Stimulated activated CD4-positive, alpha-beta T cell treated with anti-CD3 and anti-CD28 coated beads, TNF-alpha, amount 100 ng/mL, for 4 hours (primary cell): ENCODE measurements around the gene ANKLE1.

ENCODE experiments used
- DNase-seq, 3 experiments: peaks; one replicate each; pipeline ENCODE4 v3.0.0-alpha.2; 2020; ENCODE audit warnings: low read depth in 3 of 3

The ANKLE1 gene

DNA sequence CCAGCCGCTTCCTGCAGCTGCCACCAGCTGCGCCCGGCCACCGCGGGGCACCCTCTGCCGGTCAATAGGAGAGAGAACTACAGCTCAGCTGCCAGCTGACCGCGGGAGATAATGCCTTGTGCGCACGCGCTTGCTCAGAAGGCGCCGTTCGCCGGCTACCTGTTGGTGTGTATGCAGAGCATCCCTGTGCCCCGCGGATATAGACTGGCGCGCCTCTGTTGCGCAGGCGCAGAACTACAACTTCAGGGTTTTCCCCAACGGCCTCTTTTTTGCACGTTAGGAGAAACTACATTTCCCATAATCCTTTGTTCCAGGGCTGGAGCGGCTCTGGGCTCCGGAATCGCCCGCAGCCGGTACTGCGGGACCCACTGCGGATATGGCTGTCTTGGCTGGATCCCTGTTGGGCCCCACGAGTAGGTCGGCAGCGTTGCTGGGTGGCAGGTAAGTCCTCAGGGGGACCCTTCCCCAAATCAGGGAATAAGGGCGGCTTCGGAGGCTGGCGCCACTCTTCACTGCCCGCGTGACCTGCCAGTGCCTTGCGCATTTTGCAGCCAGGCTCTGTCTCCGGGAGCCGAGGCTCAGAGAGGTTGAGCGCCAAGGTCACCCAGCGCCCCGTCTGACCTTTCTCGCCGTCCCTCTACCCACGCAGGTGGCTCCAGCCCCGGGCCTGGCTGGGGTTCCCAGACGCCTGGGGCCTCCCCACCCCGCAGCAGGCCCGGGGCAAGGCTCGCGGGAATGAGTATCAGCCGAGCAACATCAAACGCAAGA is 24.0 kb downstream of the ANKLE1 start, which contains the start of gene MRPL34:
MRPL34 (plus strand) TSS at position 356 of the 768 bp plus-strand sequence; CDS start at position 377, 21 bp downstream.
- peak; percentile 71 to 86 (median 84) for DNase-seq

DNA sequence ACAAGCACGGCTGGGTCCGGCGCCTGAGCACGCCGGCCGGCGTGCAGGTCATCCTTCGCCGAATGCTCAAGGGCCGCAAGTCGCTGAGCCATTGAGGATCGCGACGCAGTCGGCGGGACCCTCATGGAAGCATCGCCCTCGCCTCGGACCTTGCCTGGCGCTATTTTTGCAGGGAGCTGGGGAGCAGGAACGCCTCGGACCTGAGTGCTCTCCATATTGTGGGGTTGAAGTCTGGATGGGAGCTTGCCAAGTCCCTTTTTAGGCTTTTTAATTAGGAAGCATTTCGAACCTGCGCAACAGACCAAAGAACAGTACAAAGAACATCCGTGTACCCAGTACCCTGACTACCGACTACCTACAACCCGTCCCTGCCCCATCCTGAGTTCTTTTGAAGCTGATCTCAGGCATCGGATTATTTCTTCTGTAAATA is 24.6 kb downstream of the ANKLE1 start:
- no peak for DNase-seq

DNA sequence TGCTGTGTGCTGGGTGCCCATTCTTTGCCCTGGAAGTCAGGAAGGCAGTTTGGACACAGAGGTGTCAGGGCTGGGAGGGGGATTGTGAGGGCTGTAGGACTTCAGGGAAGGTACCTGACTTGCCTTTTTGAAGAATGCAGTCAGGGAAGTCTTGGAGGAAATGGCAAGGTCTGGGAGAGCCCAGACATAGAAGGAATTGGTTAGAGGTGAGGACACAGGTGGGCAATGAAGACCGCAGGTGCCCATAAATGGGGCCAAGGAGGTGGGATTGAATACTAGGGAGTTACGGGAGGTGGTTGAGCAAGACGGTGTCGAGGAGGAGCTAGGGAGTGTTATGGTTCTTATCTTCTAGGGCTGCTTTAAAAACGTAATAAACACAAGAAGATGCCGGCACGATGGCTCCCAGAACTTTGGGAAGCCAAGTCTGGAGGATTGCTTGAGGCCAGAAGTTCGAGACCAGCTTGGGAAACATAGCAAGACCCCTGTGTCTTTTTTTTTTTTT is 26.2 kb downstream of the ANKLE1 start:
- DNase-seq = no peak

DNA sequence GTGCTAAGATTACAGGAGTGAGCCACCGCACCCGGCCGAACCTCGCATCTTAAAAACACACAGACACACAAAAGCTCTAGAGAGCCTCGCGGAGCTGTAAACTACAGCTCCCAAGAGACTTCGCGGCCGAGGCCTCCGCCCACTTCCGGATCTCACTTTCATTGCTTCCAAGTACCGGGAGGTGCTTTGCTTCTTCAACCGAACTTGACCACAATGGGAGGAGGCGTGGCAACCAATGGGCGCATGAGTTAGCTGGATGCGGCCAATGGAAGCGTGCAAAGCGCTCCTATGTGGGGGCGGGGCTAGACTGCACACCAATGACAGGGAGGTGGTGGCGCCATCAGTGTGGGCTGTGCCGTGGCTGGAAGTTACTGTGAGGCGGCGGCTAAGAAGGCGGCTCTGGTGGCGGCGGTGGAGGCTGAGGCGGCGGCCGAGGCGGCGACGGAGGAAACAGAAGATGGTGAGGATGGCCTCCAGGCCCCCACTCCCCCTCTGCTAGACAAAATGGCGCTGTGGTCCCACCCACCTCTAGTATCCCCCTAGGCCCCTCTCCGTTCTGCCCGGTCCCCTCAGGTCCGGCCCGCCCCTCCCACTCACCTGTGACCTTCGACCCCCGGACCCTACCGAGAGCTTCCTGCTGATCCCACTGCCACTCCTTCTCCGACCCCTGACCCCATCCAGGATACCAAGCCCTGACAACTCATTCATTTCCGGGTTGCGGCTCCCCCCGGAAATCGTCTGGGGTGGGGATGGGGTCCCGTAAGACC is 27.7 kb downstream of the ANKLE1 start, which contains the start of gene DDA1:
DDA1 (plus strand) TSS at position 366 of the 767 bp plus-strand sequence; CDS start at position 458, 92 bp downstream.
- DNase-seq = peak; percentile 89 to 98 (median 97)

DNA sequence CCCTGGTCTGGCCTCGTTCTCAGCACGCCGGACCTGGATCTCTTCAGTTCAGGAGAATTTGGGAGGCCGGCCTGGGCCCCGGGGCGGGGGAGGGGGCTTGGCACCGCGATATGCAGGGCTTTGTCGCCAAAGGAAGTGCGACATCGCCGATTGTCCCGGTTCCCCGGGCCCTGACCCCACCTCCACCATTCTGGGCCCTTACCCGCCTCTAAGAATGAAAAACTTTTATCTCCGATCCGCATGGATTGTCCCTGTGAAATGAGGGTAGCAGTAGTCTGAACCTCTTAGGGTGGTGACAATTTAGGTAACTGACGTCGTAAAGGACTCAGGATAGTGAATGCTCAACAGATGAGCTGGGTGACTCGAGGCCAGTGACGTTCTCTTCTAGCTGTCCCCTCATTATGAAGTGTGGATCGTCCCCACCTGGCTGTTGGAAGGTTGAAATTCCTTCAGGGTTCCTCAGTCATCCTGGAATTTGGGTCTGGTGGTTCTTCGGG is 28.3 kb downstream of the ANKLE1 start:
- no peak for DNase-seq

DNA sequence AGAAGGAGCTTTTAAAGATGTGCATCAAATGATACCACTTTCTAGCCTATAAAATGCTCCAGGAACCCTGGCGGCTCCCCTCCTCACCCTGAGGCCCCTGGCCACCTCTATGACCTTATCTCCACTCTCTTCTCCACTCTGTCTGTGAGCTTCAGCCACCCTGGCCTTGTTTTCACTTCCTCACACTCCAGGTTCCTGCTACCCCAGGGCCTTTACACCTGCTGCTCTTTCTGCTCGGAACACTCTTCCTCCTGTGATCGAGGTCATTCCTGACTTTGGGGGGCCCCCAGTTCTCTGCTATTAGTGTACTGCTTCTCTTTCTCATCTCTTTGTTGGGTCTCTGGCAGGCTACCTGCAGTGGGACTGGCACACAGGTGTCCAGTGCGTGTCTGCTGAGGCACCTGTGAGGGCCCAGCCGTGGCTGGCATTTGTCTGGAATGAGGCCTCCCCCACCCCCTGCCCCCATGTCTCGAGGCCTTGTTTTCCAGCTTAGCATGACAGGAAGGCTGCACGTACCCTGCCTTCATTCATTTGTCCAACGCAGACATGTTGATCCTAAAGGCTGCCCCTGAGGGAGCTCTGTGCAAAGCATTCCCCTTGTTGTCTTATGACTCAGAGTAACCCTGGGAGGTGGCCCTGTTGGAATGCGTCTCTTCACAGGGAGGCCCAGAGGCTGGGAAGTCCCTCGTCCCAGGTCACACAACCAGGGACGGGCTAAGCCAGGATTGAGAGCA is 29.9 kb downstream of the ANKLE1 start:
- DNase-seq = no peak

DNA sequence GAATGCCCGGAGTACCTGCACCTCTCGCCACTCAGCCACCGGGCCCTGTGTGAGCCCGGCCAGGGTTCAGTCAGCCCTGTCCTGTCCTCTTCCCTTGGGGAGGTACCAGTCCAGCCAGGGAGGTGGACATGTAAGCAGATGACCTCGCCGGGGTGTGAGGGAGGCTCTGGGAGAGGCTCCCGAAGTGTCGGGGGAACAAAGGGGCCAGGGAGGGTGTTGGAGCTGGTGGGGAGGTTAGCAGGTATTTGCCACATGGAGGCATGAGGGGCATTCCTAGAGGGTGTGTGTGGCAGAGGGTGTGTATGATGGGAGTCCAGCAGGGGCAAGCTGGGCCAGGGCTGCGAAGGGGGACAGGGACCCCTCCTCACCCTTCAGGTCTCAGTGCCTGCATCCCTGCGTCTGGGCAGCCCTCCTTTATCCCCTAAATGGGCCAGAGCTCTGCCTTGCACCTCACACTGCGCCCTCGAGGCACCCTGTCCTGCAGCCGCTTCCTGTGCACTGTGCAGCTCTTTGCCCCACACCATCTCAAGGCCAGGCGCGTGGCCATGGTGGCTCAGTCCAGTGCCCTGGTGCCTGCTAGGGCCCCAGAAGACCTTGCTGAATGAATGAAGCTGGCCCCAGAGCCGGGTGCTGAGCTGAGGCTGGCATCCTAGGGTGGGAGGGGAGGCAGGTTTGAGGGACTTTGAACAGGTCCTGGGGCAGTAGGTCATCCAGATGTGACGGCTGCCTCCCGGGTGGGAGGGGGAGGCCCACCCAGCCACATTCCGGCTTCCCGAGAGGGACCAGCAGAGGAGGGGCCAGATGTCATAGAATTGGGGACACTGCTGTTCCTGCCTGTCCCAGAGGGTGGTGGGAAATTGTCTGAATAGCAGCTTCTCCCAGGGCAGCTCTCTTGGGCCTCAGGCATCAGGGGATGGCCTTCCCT is 30.8 kb downstream of the ANKLE1 start:
- no peak for DNase-seq

DNA sequence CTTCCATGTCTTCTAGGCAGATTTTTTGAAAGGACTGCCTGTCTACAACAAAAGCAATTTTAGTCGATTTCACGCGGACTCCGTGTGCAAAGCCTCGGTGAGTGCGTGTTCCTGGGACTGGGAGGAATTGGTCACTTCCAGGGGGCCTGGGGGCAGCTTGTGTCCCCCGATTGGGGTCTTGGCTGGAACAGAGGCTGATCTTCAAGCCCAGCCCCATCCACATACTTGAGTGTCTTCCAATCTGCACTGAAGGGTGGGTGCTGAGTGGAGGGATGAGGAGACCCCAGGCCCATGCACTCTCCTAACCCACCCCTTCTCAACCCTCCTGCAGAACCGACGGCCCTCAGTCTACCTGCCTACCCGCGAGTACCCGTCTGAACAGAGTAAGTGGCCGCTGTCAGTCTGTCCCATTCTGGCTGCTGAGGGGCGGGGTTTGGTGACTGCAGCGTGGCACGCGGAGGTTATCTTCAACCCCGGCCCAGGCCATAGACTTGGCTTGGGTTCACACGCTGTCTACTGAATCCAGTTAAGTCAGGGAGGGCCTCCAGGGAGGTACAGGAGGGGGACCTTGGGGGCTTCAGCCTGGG is 32.4 kb downstream of the ANKLE1 start:
- no peak for DNase-seq

DNA sequence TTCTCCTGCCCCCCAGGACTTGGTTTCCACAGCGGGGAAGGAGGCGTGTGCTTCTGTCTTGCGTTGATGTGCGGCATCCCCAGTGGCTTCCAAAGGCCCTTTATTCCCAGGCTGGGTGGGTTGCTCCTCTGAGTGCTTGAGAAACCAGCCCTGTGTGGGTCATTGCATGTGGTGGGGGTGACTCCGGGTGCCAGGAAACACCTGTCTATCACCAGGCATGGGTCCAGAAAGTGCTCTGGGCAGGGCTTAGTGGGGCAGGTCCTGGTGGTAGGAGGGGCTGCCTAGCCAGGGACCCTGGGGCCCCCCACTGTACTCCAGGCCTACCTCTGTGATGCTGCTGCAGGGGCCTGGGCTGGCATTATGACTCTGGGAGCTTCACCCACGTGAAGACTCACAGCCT is 37.3 kb downstream of the ANKLE1 start:
- DNase-seq = no peak

DNA sequence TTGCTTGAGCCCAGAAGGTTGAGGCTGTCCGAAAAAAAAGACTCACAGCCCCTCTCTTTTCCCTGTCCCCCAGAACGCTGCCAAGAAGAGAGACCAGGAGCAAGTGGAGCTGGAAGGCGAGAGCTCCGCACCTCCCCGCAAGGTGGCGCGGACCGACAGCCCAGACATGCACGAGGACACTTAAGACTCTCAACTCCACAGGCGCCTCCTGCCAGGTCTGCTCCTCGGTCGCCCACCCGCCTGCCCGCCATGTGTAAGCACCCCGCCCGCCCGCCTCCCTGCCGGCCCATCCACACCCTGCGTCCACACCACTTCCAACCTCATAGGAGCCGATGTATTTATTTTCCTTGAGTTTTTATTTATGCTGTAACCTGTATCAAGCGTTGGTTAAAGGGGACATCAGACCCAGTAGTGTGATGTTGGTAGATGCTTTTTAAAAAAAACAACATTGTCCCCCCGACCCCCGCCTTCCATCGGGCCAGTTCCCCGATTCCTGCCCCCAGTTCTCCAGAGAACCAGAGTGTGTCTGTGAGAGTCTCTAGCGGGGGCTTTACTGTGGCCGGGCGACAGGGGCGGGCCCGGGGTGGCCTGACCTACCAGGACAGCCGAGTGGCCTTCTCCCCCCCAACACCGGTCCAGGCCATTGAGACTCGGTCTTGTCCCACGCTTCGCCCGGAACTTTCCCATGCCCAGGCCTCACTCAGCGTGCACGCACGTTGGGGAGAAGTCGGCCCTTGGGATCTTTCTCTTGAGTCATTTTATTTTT is 38.0 kb downstream of the ANKLE1 start:
- no peak for DNase-seq

DNA sequence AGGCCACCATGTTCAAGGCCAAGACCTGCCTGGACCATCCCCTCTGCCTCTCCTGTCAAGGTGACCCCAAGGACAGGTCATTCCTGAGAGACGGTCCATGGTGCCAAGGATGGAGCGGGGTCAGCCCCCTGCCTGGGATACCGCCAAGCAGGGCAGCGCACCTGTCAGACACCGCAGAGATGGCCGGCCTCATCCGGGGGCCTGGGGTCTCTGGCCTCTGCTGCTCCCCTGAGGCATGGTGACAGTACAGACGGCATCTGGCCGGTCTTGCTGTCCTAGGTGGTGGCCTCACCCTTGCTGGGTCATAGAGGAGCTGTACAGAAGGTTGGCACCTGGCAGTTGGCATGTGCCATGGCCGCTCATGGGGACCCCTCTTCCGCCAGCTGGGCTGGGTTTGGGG is 38.7 kb downstream of the ANKLE1 start:
- DNase-seq = no peak

DNA sequence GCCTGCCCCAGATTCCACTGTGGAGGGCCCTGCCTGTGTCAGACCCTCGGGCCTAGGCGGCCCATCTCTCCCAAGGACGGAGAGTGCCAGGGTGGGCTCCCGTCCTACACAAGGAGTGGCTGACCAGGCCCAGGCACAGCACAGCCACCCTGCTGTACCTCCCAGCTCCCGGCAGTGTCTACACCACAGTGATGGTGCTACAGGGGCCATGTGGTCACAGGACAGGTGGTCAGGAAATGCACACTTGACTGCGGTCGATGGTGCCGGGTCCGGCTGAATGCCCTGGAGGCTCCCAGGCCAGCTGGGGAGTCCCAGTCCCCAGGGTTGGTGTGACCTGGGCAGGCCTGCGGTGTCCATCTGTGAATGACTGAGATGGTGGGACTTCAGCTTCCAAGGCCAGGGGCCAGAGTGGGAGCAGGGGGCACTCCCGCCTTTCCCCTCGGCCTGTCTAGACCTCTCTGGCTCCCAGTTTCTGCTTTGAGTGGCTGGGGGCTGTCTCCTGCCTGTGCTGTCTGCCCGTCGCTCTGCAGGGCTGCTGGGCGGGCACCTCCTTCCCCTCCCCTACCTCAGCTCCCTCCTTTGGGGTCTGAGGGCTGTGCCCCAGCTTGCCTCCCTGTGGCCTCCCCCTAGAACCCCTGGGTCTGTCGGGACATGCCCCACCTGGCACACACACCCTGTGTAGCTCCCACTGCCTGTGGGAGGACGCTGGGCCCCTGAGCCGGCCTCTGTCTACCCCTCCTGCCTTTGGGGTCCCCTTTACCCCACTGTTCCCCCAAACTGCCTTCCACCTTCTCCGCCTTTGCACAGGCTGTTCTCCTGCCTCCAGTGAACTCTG is 40.2 kb downstream of the ANKLE1 start:
- DNase-seq = no peak

DNA sequence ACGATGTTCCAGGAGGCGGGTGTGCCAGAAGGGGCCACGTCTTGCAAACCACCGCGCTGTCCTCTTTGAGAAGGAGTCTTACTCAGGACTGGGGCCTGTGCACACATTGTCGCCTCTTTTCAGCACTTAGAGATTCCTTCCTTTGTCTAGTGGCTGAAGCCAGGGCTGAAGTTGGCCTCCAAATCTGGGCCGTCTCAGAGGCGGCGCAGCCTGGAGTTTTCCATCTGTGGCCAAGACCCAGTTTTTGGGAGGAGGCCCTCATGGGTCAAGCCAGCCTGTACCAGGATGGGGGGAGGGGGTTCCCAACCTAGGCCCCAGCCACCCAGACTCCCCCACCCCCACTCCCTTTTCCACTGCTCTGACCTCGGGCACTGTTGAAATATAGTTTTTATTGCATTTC is 41.2 kb downstream of the ANKLE1 start:
- DNase-seq = no peak

DNA sequence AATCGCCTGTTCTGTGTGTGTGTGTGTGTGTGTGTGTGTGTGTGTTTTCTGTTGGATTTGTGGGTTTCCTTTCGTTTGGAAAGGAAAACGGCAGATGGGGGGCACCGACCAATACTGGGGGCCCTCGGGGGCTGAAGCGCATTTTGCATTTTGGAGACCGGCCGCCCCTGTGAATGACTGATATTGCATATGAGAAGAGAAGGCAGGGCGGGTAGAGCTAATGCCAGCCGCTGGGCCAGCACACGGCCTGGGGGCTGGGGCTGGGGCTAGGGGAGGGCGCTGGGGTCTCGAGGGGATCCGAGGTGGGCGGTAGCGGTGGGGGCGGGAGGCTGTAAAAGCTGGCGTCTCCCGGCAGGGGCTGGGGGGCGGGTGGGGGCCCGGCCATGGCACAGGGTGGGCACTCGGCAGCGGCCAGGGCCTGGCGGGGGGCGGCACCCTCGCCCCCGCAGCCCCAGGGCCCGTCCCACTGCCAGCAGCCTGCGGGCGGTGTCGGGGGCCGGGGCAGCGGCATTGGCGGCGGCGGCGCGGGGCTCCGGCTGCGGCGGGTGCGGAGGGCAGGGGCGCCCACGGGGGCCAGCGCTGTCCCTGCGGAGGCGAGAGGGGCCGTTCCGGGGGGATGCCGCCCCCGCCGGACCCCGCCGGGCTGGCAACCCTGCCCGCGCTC is 41.7 kb downstream of the ANKLE1 start:
- no peak for DNase-seq

DNA sequence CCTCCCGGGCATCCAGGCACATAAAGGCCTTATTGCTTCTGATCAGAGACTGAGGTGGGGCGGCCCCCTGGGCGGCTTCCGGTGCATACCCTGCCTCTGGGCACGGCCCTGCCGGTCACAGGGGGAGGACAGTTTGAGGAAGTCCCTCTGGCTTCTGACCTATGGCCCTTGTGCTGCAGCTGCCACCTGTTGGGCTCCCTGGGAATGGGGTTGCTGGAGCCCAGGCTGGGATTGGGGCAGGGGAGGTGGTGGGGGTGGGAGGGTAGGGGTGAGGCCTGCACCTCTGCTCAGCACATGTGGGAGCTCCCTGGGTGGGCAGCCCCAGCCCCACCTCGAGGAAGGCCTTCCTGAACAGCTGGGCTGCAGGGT is 42.2 kb downstream of the ANKLE1 start:
- no peak for DNase-seq

DNA sequence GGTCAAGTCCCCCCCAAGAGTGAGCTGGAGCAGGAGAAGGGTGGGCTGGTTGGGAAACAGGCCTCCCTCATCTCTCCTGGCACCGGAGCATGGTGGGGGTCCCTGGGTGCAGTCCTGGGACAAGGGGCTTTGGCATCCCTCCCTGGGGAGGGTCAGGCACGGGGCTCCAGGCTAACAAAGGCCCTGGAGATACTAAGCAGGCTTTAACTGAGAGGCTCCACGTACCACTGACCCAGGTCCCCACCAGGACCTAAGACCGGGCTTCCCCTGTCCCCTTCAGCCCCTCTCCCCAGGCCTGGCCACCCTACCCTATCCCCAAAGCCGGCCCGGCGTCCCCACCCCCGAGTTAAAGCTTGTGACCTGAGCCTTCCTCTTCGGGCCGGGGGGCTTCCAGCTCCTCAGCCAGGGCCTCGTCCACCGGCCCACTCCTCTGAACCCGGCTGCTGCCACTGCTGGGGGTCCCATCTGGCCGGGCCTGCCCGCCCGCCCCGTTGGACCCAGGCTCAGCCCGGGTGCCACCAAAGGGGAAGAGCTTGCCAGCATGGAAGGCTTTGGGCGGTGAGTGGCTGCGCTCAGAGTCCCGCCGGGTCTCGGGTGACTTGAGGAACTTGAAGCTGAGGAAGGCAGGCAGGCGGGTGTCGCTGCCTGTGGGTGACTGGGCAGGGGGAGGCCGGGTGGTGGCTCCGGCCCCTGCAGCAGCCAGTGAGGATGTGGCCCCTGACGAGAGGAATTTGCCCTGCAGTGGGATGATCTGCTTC is 42.8 kb downstream of the ANKLE1 start:
- DNase-seq = no peak

DNA sequence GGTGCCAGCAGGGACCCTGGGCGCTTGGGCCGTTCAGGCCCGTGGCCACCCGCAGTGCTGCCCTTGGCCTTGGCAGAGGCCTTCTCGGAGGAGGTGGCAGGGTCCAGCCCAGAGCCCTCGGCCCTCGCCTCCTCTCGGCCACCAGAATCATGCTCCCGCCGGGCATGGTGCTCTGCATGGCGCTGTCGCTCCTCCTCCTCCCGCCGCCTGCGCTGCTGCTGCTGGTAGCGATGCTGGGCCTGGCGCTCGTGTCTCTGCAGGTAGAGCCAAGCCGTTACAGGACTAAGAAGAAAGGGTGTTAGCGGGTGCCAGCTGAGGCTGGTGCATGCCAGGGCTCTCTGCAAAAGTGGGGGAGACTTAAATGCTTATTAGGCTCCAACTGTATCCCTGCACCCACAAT is 43.4 kb downstream of the ANKLE1 start:
- no peak for DNase-seq
